ENCODE measurements around the gene NVL.

GRCh38 chr1:224251741-224252146 lies 78.2 kb downstream of the NVL start:
- TF ChIP-seq, protein P1, sequence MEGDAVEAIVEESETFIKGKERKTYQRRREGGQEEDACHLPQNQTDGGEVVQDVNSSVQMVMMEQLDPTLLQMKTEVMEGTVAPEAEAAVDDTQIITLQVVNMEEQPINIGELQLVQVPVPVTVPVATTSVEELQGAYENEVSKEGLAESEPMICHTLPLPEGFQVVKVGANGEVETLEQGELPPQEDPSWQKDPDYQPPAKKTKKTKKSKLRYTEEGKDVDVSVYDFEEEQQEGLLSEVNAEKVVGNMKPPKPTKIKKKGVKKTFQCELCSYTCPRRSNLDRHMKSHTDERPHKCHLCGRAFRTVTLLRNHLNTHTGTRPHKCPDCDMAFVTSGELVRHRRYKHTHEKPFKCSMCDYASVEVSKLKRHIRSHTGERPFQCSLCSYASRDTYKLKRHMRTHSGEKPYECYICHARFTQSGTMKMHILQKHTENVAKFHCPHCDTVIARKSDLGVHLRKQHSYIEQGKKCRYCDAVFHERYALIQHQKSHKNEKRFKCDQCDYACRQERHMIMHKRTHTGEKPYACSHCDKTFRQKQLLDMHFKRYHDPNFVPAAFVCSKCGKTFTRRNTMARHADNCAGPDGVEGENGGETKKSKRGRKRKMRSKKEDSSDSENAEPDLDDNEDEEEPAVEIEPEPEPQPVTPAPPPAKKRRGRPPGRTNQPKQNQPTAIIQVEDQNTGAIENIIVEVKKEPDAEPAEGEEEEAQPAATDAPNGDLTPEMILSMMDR (IDR thresholded peaks at IDR 0.05 in 2 of 3, conservative IDR thresholded peaks at IDR 0.05 in 1 of 3; ENCODE audit: borderline replicate concordance in 1 of 3, insufficient read depth in 1 of 3, low read depth in 2 of 3, low read length in 2 of 3): no peak
- no peak for TF ChIP-seq POLR2A (IDR thresholded peaks at IDR 0.05; ENCODE audit: borderline replicate concordance, extremely low read depth, insufficient read depth, insufficient read length)
- no peak for TF ChIP-seq EZH2 (IDR thresholded peaks at IDR 0.05)
- no peak for TF ChIP-seq JUND (IDR thresholded peaks at IDR 0.05)
- no peak for TF ChIP-seq MAX (IDR thresholded peaks at IDR 0.05)
- TF ChIP-seq ZNF274 (IDR thresholded peaks at IDR 0.05; ENCODE audit: low read depth, low read length): no peak
- no peak for TF ChIP-seq RAD21 (IDR thresholded peaks at IDR 0.05; ENCODE audit: low read depth)
- no peak for TF ChIP-seq POLR2AphosphoS5 (IDR thresholded peaks at IDR 0.05; ENCODE audit: low read depth, low read length)
- TF ChIP-seq, protein P2, sequence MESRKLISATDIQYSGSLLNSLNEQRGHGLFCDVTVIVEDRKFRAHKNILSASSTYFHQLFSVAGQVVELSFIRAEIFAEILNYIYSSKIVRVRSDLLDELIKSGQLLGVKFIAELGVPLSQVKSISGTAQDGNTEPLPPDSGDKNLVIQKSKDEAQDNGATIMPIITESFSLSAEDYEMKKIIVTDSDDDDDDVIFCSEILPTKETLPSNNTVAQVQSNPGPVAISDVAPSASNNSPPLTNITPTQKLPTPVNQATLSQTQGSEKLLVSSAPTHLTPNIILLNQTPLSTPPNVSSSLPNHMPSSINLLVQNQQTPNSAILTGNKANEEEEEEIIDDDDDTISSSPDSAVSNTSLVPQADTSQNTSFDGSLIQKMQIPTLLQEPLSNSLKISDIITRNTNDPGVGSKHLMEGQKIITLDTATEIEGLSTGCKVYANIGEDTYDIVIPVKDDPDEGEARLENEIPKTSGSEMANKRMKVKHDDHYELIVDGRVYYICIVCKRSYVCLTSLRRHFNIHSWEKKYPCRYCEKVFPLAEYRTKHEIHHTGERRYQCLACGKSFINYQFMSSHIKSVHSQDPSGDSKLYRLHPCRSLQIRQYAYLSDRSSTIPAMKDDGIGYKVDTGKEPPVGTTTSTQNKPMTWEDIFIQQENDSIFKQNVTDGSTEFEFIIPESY (IDR thresholded peaks at IDR 0.05; ENCODE audit: extremely low read depth, insufficient replicate concordance, low read length): no peak
- TF ChIP-seq ZFX (IDR thresholded peaks at IDR 0.05): no peak
- TF ChIP-seq, protein P3, sequence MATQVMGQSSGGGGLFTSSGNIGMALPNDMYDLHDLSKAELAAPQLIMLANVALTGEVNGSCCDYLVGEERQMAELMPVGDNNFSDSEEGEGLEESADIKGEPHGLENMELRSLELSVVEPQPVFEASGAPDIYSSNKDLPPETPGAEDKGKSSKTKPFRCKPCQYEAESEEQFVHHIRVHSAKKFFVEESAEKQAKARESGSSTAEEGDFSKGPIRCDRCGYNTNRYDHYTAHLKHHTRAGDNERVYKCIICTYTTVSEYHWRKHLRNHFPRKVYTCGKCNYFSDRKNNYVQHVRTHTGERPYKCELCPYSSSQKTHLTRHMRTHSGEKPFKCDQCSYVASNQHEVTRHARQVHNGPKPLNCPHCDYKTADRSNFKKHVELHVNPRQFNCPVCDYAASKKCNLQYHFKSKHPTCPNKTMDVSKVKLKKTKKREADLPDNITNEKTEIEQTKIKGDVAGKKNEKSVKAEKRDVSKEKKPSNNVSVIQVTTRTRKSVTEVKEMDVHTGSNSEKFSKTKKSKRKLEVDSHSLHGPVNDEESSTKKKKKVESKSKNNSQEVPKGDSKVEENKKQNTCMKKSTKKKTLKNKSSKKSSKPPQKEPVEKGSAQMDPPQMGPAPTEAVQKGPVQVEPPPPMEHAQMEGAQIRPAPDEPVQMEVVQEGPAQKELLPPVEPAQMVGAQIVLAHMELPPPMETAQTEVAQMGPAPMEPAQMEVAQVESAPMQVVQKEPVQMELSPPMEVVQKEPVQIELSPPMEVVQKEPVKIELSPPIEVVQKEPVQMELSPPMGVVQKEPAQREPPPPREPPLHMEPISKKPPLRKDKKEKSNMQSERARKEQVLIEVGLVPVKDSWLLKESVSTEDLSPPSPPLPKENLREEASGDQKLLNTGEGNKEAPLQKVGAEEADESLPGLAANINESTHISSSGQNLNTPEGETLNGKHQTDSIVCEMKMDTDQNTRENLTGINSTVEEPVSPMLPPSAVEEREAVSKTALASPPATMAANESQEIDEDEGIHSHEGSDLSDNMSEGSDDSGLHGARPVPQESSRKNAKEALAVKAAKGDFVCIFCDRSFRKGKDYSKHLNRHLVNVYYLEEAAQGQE (IDR thresholded peaks at IDR 0.05; ENCODE audit: low read depth): no peak
- TF ChIP-seq TCF7L2 (IDR thresholded peaks at IDR 0.05; ENCODE audit: borderline replicate concordance, extremely low read depth, insufficient read depth, insufficient read length): no peak
- TF ChIP-seq EGR1 (IDR thresholded peaks at IDR 0.05; ENCODE audit: low read depth): no peak

Data from HCT116 (cell line).